ENCODE measurements around the gene AHSP.
"Not testable (repeated sequence)": the region's sequence is repeated elsewhere in the genome, so short reads cannot be mapped to it uniquely, and the experiment has no call there.

AHSP gene

GRCh38 chr16:31502981-31503380 is 24.7 kb upstream of the AHSP start:
- FAIRE-seq: no peak
- no peak for DNase-seq (ENCODE audit: insufficient read length)
- TF ChIP-seq TAF1 (IDR thresholded peaks at IDR 0.05; ENCODE audit: borderline replicate concordance, low read depth, low read length) (no peak), POLR2AphosphoS5 (IDR thresholded peaks at IDR 0.05; ENCODE audit: low read depth, low read length) (no peak), POLR2A (IDR thresholded peaks at IDR 0.05; ENCODE audit: low read depth, low read length) (no peak)

GRCh38 chr16:31503555-31503954 is 24.1 kb upstream of the AHSP start:
- DNase-seq (ENCODE audit: insufficient read length); FAIRE-seq: not testable (repeated sequence)

- TF ChIP-seq POLR2AphosphoS5 (IDR thresholded peaks at IDR 0.05; ENCODE audit: low read depth, low read length) (no peak), POLR2A (IDR thresholded peaks at IDR 0.05; ENCODE audit: low read depth, low read length) (no peak), TAF1 (IDR thresholded peaks at IDR 0.05; ENCODE audit: borderline replicate concordance, low read depth, low read length) (no peak)
- FAIRE-seq (no peak), DNase-seq (ENCODE audit: insufficient read length) (no peak)
Observed at GRCh38 chr16:31504159-31504558, 23.5 kb upstream of the AHSP start.

- TF ChIP-seq POLR2A (IDR thresholded peaks at IDR 0.05; ENCODE audit: low read depth, low read length) (no peak), TAF1 (IDR thresholded peaks at IDR 0.05; ENCODE audit: borderline replicate concordance, low read depth, low read length) (no peak), POLR2AphosphoS5 (IDR thresholded peaks at IDR 0.05; ENCODE audit: low read depth, low read length) (no peak)
- DNase-seq (ENCODE audit: insufficient read length): no peak
- peak; percentile 46 for FAIRE-seq
Observed at GRCh38 chr16:31505483-31505882, 22.2 kb upstream of the AHSP start.

GRCh38 chr16:31507617-31507928 is 20.1 kb upstream of the AHSP start:
- FAIRE-seq (no peak), DNase-seq (ENCODE audit: insufficient read length) (no peak)
- TF ChIP-seq TAF1 (IDR thresholded peaks at IDR 0.05; ENCODE audit: borderline replicate concordance, low read depth, low read length): no peak
- TF ChIP-seq POLR2AphosphoS5 (IDR thresholded peaks at IDR 0.05; ENCODE audit: low read depth, low read length): no peak
- no peak for TF ChIP-seq POLR2A (IDR thresholded peaks at IDR 0.05; ENCODE audit: low read depth, low read length)

- TF ChIP-seq TAF1 (IDR thresholded peaks at IDR 0.05; ENCODE audit: borderline replicate concordance, low read depth, low read length) (peak; percentile 58), POLR2AphosphoS5 (IDR thresholded peaks at IDR 0.05; ENCODE audit: low read depth, low read length) (peak; percentile 85), POLR2A (IDR thresholded peaks at IDR 0.05; ENCODE audit: low read depth, low read length) (peak; percentile 90)
- FAIRE-seq: peak; percentile 40
- DNase-seq (ENCODE audit: insufficient read length): peak; percentile 75
Observed at GRCh38 chr16:31507929-31508705, 19.6 kb upstream of the AHSP start, which contains the start of gene RUSF1. Gene RUSF1 (minus strand): TSS chr16:31508391. CDS start chr16:31508373, 18 bp downstream.

- DNase-seq (ENCODE audit: insufficient read length): no peak
Observed at GRCh38 chr16:31508706-31509195, 18.9 kb upstream of the AHSP start.

GRCh38 chr16:31513126-31513525 is 14.6 kb upstream of the AHSP start:
- TF ChIP-seq POLR2AphosphoS5 (IDR thresholded peaks at IDR 0.05; ENCODE audit: low read depth, low read length) (no peak), TAF1 (IDR thresholded peaks at IDR 0.05; ENCODE audit: borderline replicate concordance, low read depth, low read length) (no peak), POLR2A (IDR thresholded peaks at IDR 0.05; ENCODE audit: low read depth, low read length) (no peak)
- FAIRE-seq (no peak), DNase-seq (ENCODE audit: insufficient read length) (no peak)

More at GRCh38 chr16:31508706-31509195, 18.9 kb upstream of the AHSP start:
- FAIRE-seq: no peak
- TF ChIP-seq TAF1 (IDR thresholded peaks at IDR 0.05; ENCODE audit: borderline replicate concordance, low read depth, low read length) (no peak), POLR2AphosphoS5 (IDR thresholded peaks at IDR 0.05; ENCODE audit: low read depth, low read length) (no peak), POLR2A (IDR thresholded peaks at IDR 0.05; ENCODE audit: low read depth, low read length) (no peak)

- FAIRE-seq: no peak
- TF ChIP-seq POLR2AphosphoS5 (IDR thresholded peaks at IDR 0.05; ENCODE audit: low read depth, low read length) (no peak), POLR2A (IDR thresholded peaks at IDR 0.05; ENCODE audit: low read depth, low read length) (no peak), TAF1 (IDR thresholded peaks at IDR 0.05; ENCODE audit: borderline replicate concordance, low read depth, low read length) (no peak)
- DNase-seq (ENCODE audit: insufficient read length): no peak
Observed at GRCh38 chr16:31513884-31514283, 13.8 kb upstream of the AHSP start.

- FAIRE-seq (no peak), DNase-seq (ENCODE audit: insufficient read length) (no peak)
- TF ChIP-seq POLR2AphosphoS5 (IDR thresholded peaks at IDR 0.05; ENCODE audit: low read depth, low read length): no peak
Observed at GRCh38 chr16:31517800-31518402, 9.8 kb upstream of the AHSP start.

- no peak for DNase-seq (ENCODE audit: insufficient read length)
- no peak for FAIRE-seq
- TF ChIP-seq POLR2A (IDR thresholded peaks at IDR 0.05; ENCODE audit: low read depth, low read length) (no peak), POLR2AphosphoS5 (IDR thresholded peaks at IDR 0.05; ENCODE audit: low read depth, low read length) (no peak), TAF1 (IDR thresholded peaks at IDR 0.05; ENCODE audit: borderline replicate concordance, low read depth, low read length) (no peak)
Observed at GRCh38 chr16:31519759-31520431, 7.8 kb upstream of the AHSP start.

GRCh38 chr16:31521368-31521767 is 6.3 kb upstream of the AHSP start:
- DNase-seq (ENCODE audit: insufficient read length): no peak
- FAIRE-seq: no peak
- TF ChIP-seq POLR2AphosphoS5 (IDR thresholded peaks at IDR 0.05; ENCODE audit: low read depth, low read length): no peak
- TF ChIP-seq TAF1 (IDR thresholded peaks at IDR 0.05; ENCODE audit: borderline replicate concordance, low read depth, low read length): no peak
- no peak for TF ChIP-seq POLR2A (IDR thresholded peaks at IDR 0.05; ENCODE audit: low read depth, low read length)
